ENCODE results near the gene BMP2.

- TF ChIP-seq, protein P1, sequence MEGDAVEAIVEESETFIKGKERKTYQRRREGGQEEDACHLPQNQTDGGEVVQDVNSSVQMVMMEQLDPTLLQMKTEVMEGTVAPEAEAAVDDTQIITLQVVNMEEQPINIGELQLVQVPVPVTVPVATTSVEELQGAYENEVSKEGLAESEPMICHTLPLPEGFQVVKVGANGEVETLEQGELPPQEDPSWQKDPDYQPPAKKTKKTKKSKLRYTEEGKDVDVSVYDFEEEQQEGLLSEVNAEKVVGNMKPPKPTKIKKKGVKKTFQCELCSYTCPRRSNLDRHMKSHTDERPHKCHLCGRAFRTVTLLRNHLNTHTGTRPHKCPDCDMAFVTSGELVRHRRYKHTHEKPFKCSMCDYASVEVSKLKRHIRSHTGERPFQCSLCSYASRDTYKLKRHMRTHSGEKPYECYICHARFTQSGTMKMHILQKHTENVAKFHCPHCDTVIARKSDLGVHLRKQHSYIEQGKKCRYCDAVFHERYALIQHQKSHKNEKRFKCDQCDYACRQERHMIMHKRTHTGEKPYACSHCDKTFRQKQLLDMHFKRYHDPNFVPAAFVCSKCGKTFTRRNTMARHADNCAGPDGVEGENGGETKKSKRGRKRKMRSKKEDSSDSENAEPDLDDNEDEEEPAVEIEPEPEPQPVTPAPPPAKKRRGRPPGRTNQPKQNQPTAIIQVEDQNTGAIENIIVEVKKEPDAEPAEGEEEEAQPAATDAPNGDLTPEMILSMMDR (IDR thresholded peaks at IDR 0.05), result no peak
- TF ChIP-seq POLR2A (IDR thresholded peaks at IDR 0.05), result no peak
Observed at GRCh38 chr20:6744805-6745204, 22.7 kb upstream of the BMP2 start.

Measured in thyroid gland (tissue), 4 donors.